ENCODE results near the gene POLR1C. TPM values are rescaled to one million over a fixed set of nuclear protein-coding genes. Genes with fewer than 3 reads are reported as not detected.
"Not testable (repeated sequence)": the region's sequence is repeated elsewhere in the genome, so short reads cannot be mapped to it uniquely, and the experiment has no call there.

Gene POLR1C
- total RNA-seq, 1 donor from 2014 or later = 39.5 TPM

GRCh38 chr6:43522547-43523261, 5.8 kb downstream of the POLR1C start:
- DNase-seq (ENCODE audit: low spot score in 2 of 2, unreplicated experiment in 2 of 2) = no peak
- H3K27me3 Mint-ChIP-seq (ENCODE audit: low read depth) = no peaks in the 10 kb centered on the region
- no peak overlapping the region for H3K4me3 Mint-ChIP-seq
- TF ChIP-seq CTCF (IDR thresholded peaks at IDR 0.05; ENCODE audit: unreplicated experiment) = no peak
- no peak overlapping the region for H3K27ac Mint-ChIP-seq
- no peaks in the 10 kb centered on the region for H3K4me1 Mint-ChIP-seq
- no peaks in the 10 kb centered on the region for H3K9me3 Mint-ChIP-seq
- H3K36me3 Mint-ChIP-seq = peaks cover 44% of the 10 kb centered on the region

- no peaks in the 10 kb centered on the region for H3K4me1 Mint-ChIP-seq
- H3K27ac Mint-ChIP-seq = no peak overlapping the region
- DNase-seq (ENCODE audit: low spot score in 2 of 2, unreplicated experiment in 2 of 2) = no peak
- no peak for TF ChIP-seq CTCF (IDR thresholded peaks at IDR 0.05; ENCODE audit: unreplicated experiment)
- no peaks in the 10 kb centered on the region for H3K27me3 Mint-ChIP-seq (ENCODE audit: low read depth)
- no peak overlapping the region for H3K4me3 Mint-ChIP-seq
- peaks cover 46% of the 10 kb centered on the region for H3K36me3 Mint-ChIP-seq
- no peaks in the 10 kb centered on the region for H3K9me3 Mint-ChIP-seq
Measured at GRCh38 chr6:43523284-43523683, 6.4 kb downstream of the POLR1C start.

GRCh38 chr6:43524483-43524961, 7.6 kb downstream of the POLR1C start:
- Mint-ChIP-seq H3K4me1 (no peaks in the 10 kb centered on the region), H3K4me3 (no peak overlapping the region), H3K27me3 (ENCODE audit: low read depth) (no peaks in the 10 kb centered on the region), H3K9me3 (no peaks in the 10 kb centered on the region), H3K36me3 (peaks cover 46% of the 10 kb centered on the region), H3K27ac (no peak overlapping the region)
- DNase-seq (ENCODE audit: low spot score in 2 of 2, unreplicated experiment in 2 of 2) = no peak
- TF ChIP-seq CTCF (IDR thresholded peaks at IDR 0.05; ENCODE audit: unreplicated experiment) = no peak

- H3K36me3 Mint-ChIP-seq = peaks cover 18% of the 10 kb centered on the region
- no peak for DNase-seq (ENCODE audit: low spot score in 2 of 2, unreplicated experiment in 2 of 2)
- no peaks in the 10 kb centered on the region for H3K27me3 Mint-ChIP-seq (ENCODE audit: low read depth)
- H3K4me3 Mint-ChIP-seq = no peak overlapping the region
- no peaks in the 10 kb centered on the region for H3K4me1 Mint-ChIP-seq
- TF ChIP-seq CTCF (IDR thresholded peaks at IDR 0.05; ENCODE audit: unreplicated experiment) = no peak
- H3K9me3 Mint-ChIP-seq = no peaks in the 10 kb centered on the region
- no peak overlapping the region for H3K27ac Mint-ChIP-seq
Measured at GRCh38 chr6:43532201-43532600, 15.3 kb downstream of the POLR1C start.

GRCh38 chr6:43538986-43539385, 22.1 kb downstream of the POLR1C start:
- H3K36me3 Mint-ChIP-seq = peaks cover 31% of the 10 kb centered on the region
- not testable (repeated sequence) for DNase-seq (ENCODE audit: low spot score in 2 of 2, unreplicated experiment in 2 of 2); H3K27me3 Mint-ChIP-seq (ENCODE audit: low read depth); H3K9me3 Mint-ChIP-seq; H3K4me3 Mint-ChIP-seq; H3K4me1 Mint-ChIP-seq; H3K27ac Mint-ChIP-seq

- H3K27me3 Mint-ChIP-seq (ENCODE audit: low read depth); H3K4me1 Mint-ChIP-seq; H3K4me3 Mint-ChIP-seq; H3K27ac Mint-ChIP-seq; DNase-seq (ENCODE audit: low spot score in 2 of 2, unreplicated experiment in 2 of 2); H3K9me3 Mint-ChIP-seq: not testable (repeated sequence)
- peaks cover 33% of the 10 kb centered on the region for H3K36me3 Mint-ChIP-seq
Measured at GRCh38 chr6:43539409-43539808, 22.5 kb downstream of the POLR1C start.

Measured in mesothelial cell of epicardium (in vitro differentiated cells).